Measurements from ENCODE around the gene ISL2.

GRCh38 chr15:76343313-76343996, 6.9 kb downstream of the ISL2 start:
- TF ChIP-seq, protein P1, sequence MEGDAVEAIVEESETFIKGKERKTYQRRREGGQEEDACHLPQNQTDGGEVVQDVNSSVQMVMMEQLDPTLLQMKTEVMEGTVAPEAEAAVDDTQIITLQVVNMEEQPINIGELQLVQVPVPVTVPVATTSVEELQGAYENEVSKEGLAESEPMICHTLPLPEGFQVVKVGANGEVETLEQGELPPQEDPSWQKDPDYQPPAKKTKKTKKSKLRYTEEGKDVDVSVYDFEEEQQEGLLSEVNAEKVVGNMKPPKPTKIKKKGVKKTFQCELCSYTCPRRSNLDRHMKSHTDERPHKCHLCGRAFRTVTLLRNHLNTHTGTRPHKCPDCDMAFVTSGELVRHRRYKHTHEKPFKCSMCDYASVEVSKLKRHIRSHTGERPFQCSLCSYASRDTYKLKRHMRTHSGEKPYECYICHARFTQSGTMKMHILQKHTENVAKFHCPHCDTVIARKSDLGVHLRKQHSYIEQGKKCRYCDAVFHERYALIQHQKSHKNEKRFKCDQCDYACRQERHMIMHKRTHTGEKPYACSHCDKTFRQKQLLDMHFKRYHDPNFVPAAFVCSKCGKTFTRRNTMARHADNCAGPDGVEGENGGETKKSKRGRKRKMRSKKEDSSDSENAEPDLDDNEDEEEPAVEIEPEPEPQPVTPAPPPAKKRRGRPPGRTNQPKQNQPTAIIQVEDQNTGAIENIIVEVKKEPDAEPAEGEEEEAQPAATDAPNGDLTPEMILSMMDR (IDR thresholded peaks at IDR 0.05; ENCODE audit: low read depth, low read length, missing input control): no peak
- TF ChIP-seq, protein P2, sequence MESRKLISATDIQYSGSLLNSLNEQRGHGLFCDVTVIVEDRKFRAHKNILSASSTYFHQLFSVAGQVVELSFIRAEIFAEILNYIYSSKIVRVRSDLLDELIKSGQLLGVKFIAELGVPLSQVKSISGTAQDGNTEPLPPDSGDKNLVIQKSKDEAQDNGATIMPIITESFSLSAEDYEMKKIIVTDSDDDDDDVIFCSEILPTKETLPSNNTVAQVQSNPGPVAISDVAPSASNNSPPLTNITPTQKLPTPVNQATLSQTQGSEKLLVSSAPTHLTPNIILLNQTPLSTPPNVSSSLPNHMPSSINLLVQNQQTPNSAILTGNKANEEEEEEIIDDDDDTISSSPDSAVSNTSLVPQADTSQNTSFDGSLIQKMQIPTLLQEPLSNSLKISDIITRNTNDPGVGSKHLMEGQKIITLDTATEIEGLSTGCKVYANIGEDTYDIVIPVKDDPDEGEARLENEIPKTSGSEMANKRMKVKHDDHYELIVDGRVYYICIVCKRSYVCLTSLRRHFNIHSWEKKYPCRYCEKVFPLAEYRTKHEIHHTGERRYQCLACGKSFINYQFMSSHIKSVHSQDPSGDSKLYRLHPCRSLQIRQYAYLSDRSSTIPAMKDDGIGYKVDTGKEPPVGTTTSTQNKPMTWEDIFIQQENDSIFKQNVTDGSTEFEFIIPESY (IDR thresholded peaks at IDR 0.05): no peak
- TF ChIP-seq GABPA (IDR thresholded peaks at IDR 0.05 in 1 of 2, conservative IDR thresholded peaks at IDR 0.05 in 1 of 2) (no peak), SP1 (IDR thresholded peaks at IDR 0.05) (no peak), TAF1 (conservative IDR thresholded peaks at IDR 0.05) (no peak), RAD21 (IDR thresholded peaks at IDR 0.05) (no peak), RXRA (IDR thresholded peaks at IDR 0.05) (no peak), EGR1 (IDR thresholded peaks at IDR 0.05; ENCODE audit: low read depth in 2 of 2) (no peak), JUND (IDR thresholded peaks at IDR 0.05) (no peak), YY1 (IDR thresholded peaks at IDR 0.05) (no peak), HNF4G (IDR thresholded peaks at IDR 0.05) (no peak)
- TF ChIP-seq, protein P3, sequence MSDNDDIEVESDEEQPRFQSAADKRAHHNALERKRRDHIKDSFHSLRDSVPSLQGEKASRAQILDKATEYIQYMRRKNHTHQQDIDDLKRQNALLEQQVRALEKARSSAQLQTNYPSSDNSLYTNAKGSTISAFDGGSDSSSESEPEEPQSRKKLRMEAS (IDR thresholded peaks at IDR 0.05): no peak
